Skeletal muscle tissue (tissue), 4 donors: ENCODE data around the gene CGNL1. TPM values are rescaled to one million over a fixed set of nuclear protein-coding genes. Genes with fewer than 3 reads are reported as not detected.

Source experiments
- H3K27ac ChIP-seq: one replicate; pipeline ENCODE4 v1.7.0; 2013; ENCODE audit warnings: mild to moderate bottlenecking, low read depth, low read length, inconsistent platforms
- H3K27me3 ChIP-seq, 3 donors: one replicate each; pipeline ENCODE4 v1.7.0; 2013; ENCODE audit warnings: low read length in 3 of 3; ENCODE audit not compliant: control insufficient read depth in 3 of 3, insufficient read depth in 3 of 3
- H3K36me3 ChIP-seq, 3 donors: one replicate each; pipeline ENCODE4 v1.7.0; 2013; ENCODE audit warnings: low read length in 3 of 3; ENCODE audit not compliant: control insufficient read depth in 3 of 3, insufficient read depth in 3 of 3
- H3K4me1 ChIP-seq, 3 donors: one replicate each; pipeline ENCODE4 v1.7.0; 2013; ENCODE audit warnings: low read length in 3 of 3, mild to moderate bottlenecking in 3 of 3; ENCODE audit not compliant: control insufficient read depth in 3 of 3, insufficient read depth in 3 of 3
- H3K4me3 ChIP-seq, 3 donors: one replicate each; pipeline ENCODE4 v1.7.0; 2013; ENCODE audit warnings: low read length in 3 of 3
- H3K9ac ChIP-seq, 3 donors: one replicate each; pipeline ENCODE4 v1.7.0; 2013; ENCODE audit warnings: low read length in 3 of 3, mild to moderate bottlenecking in 3 of 3, moderate library complexity in 2 of 3, low read depth in 1 of 3
- H3K9me3 ChIP-seq, 3 donors: one replicate each; pipeline ENCODE4 v1.7.0; 2013; ENCODE audit warnings: low read length in 3 of 3; ENCODE audit not compliant: control insufficient read depth in 3 of 3
- total RNA-seq: library from RNA; depleted of rRNA; stranded (reverse); fragments of >200 nt; gene quantifications from one replicate; pipeline ENCODE4 v1.2.3, GENCODE V29; 2014
- donor health status: Osteomylitis.

Gene CGNL1
- total RNA-seq, 1 donor from 2014 or later = 11.5 TPM

DNA sequence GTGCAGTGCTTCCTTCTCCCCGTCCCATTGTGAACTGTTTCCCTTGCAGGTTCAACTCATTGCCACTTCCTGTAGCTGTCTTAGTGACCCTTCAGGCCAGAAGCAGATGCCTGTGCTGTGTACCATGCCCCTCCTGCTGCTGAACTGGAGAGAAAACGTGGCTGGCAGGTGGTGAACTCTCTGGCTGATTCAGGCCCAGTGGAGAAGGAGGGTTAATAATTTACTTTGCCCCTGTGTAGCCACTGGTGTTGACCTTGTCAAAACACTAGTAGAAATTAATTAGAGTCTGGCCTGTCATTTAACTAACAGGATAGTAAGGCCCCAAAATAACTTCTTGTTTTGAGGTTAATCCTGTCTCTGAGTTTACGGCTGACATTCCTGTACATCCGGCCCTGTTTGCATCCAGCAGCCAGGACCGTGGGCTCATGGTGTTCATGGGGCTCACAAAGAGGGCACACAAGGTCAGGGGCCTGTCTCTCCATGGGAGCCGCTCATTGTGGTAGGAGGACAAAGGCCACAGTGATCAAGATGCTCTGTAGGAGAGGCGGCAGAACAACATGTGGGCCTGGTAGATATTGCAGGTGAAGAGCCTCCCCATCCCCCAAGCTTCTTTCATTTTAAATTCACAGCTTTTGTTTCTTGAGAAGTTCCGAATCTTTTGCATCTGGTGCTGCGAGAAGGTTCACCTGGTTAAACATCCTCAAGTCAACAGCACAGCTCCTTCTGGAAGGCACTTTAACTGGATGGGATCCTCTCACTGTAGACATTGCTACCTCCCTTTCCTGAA lies 101.6 kb downstream of the CGNL1 start:
- Histone ChIP-seq H3K4me1 (no peaks in the 10 kb centered on the region), H3K27ac (no peak overlapping the region), H3K4me3 (no peak overlapping the region), H3K9ac (no peak overlapping the region), H3K27me3 (no peaks in the 10 kb centered on the region), H3K36me3 (no peaks in the 10 kb centered on the region), H3K9me3 (no peaks in the 10 kb centered on the region)

GRCh38 chr15:57479005-57479404 lies 102.7 kb downstream of the CGNL1 start:
- no peaks in the 10 kb centered on the region for H3K27me3 ChIP-seq
- no peaks in the 10 kb centered on the region for H3K4me1 ChIP-seq
- no peak overlapping the region for H3K9ac ChIP-seq
- H3K4me3 ChIP-seq = no peak overlapping the region
- no peak overlapping the region for H3K27ac ChIP-seq
- H3K36me3 ChIP-seq = no peaks in the 10 kb centered on the region
- no peaks in the 10 kb centered on the region for H3K9me3 ChIP-seq

- peaks cover 0 to 2% (median 0%) of the 10 kb centered on the region in 3 donors for H3K4me1 ChIP-seq
- no peaks in the 10 kb centered on the region for H3K36me3 ChIP-seq
- H3K9ac ChIP-seq = no peak overlapping the region
- H3K27me3 ChIP-seq = no peaks in the 10 kb centered on the region
- H3K4me3 ChIP-seq = no peak overlapping the region
- H3K27ac ChIP-seq = no peak overlapping the region
- no peaks in the 10 kb centered on the region for H3K9me3 ChIP-seq
These were observed 104.9 kb downstream of the CGNL1 start for GRCh38 chr15:57481038-57481705.

DNA sequence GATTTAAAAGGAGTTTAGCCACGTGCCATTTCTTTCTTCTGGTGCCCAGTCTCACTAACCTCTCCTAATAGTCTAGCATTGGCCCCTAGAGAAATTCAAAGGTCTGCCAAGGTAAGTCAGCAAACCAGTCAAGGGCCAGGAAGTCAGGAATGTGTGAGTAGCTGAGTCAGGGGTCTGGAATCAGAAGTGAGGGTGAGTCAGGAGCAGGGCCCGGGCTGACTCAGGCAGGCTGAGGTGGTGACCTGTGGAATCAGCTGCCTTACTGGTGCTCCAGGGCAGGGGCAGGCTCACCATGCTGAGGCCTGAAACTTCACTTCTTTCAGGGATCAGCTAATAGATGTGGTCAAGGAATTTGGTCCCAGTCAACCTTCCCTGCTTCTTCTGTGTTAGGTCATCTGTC lies 109.6 kb downstream of the CGNL1 start:
- Histone ChIP-seq H3K4me3 (no peak overlapping the region), H3K27me3 (no peaks in the 10 kb centered on the region), H3K4me1 (peaks cover 0 to 2% (median 0%) of the 10 kb centered on the region in 3 donors), H3K27ac (no peak overlapping the region), H3K36me3 (no peaks in the 10 kb centered on the region), H3K9me3 (no peaks in the 10 kb centered on the region), H3K9ac (no peak overlapping the region)

- no peaks in the 10 kb centered on the region for H3K9me3 ChIP-seq
- H3K9ac ChIP-seq = no peak overlapping the region
- peaks cover 0 to 2% (median 0%) of the 10 kb centered on the region in 3 donors for H3K4me1 ChIP-seq
- no peak overlapping the region for H3K4me3 ChIP-seq
- H3K27me3 ChIP-seq = no peaks in the 10 kb centered on the region
- no peaks in the 10 kb centered on the region for H3K36me3 ChIP-seq
- H3K27ac ChIP-seq = no peak overlapping the region
These were observed 110.5 kb downstream of the CGNL1 start for GRCh38 chr15:57486833-57487232.

DNA sequence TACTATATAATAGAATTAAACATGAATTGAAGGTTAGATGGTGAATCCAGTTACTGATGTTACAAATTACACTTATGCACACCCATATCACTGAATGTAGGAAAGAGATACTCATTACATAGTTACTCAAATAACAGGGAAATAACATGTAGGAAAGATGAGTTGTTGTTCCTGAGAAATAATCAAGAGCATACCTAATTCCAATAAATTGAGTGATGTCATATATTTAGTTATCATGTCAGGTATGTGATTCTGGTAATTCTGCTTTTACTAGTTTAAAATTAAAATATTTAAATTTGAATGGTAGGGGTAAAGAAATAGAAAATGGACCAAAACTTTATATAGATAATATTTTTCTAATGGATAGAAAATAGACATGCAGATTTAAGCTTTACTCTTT lies 112.8 kb downstream of the CGNL1 start:
- Histone ChIP-seq H3K9me3 (no peaks in the 10 kb centered on the region), H3K27ac (no peak overlapping the region), H3K36me3 (no peaks in the 10 kb centered on the region), H3K27me3 (no peaks in the 10 kb centered on the region), H3K9ac (no peak overlapping the region), H3K4me1 (peaks cover 0 to 2% (median 0%) of the 10 kb centered on the region in 3 donors), H3K4me3 (no peak overlapping the region)

GRCh38 chr15:57493351-57493750 lies 117.0 kb downstream of the CGNL1 start:
- H3K4me1 ChIP-seq = peaks cover 0 to 3% (median 0%) of the 10 kb centered on the region in 3 donors
- no peaks in the 10 kb centered on the region for H3K27me3 ChIP-seq
- H3K9ac ChIP-seq = no peak overlapping the region

GRCh38 chr15:57494581-57494980 lies 118.3 kb downstream of the CGNL1 start:
- peak overlapping the region in 1 of 3 donors; percentile 34 for H3K9ac ChIP-seq
- H3K9me3 ChIP-seq = no peaks in the 10 kb centered on the region
- no peaks in the 10 kb centered on the region for H3K36me3 ChIP-seq
- no peak overlapping the region for H3K27ac ChIP-seq
- H3K27me3 ChIP-seq = no peaks in the 10 kb centered on the region
- H3K4me3 ChIP-seq = no peak overlapping the region
- H3K4me1 ChIP-seq = peaks cover 0 to 3% (median 0%) of the 10 kb centered on the region in 3 donors

More at GRCh38 chr15:57493351-57493750, 117.0 kb downstream of the CGNL1 start:
- Histone ChIP-seq H3K36me3 (no peaks in the 10 kb centered on the region), H3K27ac (no peak overlapping the region), H3K9me3 (no peaks in the 10 kb centered on the region), H3K4me3 (no peak overlapping the region)

GRCh38 chr15:57495041-57495440 lies 118.7 kb downstream of the CGNL1 start:
- Histone ChIP-seq H3K9ac (no peak overlapping the region), H3K9me3 (no peaks in the 10 kb centered on the region), H3K27ac (no peak overlapping the region), H3K36me3 (no peaks in the 10 kb centered on the region), H3K4me3 (no peak overlapping the region), H3K27me3 (no peaks in the 10 kb centered on the region), H3K4me1 (peaks cover 0 to 3% (median 0%) of the 10 kb centered on the region in 3 donors)

- Histone ChIP-seq H3K36me3 (no peaks in the 10 kb centered on the region), H3K4me1 (peaks cover 0 to 3% (median 0%) of the 10 kb centered on the region in 3 donors), H3K27ac (no peak overlapping the region), H3K9me3 (no peaks in the 10 kb centered on the region), H3K27me3 (no peaks in the 10 kb centered on the region), H3K9ac (no peak overlapping the region), H3K4me3 (no peak overlapping the region)
These were observed 119.4 kb downstream of the CGNL1 start for GRCh38 chr15:57495554-57496165.
